Stimulated activated naive B cell treated with anti-CD40 and anti-IgM and Interleukin-4, amounts not matched to agents 10 μg/mL and 1 μg/mL and 100 μg/mL, for 72 hours (primary cell): ENCODE data around the gene ACTL7A.

ENCODE experiments used
- ATAC-seq, 2 donors: fragments of 150-1000 bp; cut with Tn5 transposase; replicated peaks; 2 replicates each; pipeline ENCODE4 v1.10.0; 2021; ENCODE audit warnings: moderate library complexity in 1 of 2
- DNase-seq: peaks from one replicate; pipeline ENCODE4 v3.0.0; 2021
- H3K27ac Mint-ChIP-seq: one replicate; pipeline ENCODE4 v1.8.0; 2022; ENCODE audit warnings: mild to moderate bottlenecking, mixed read lengths
- H3K27me3 Mint-ChIP-seq, 2 donors: one replicate each; pipeline ENCODE4 v1.8.0; 2022; ENCODE audit warnings: mixed read lengths in 2 of 2
- H3K36me3 Mint-ChIP-seq, 2 donors: one replicate each; pipeline ENCODE4 v1.8.0; 2022; ENCODE audit warnings: mixed read lengths in 2 of 2, mild to moderate bottlenecking in 1 of 2
- H3K4me1 Mint-ChIP-seq, 2 donors: one replicate each; pipeline ENCODE4 v1.8.0; 2022; ENCODE audit warnings: mixed read lengths in 2 of 2, mild to moderate bottlenecking in 1 of 2
- H3K4me3 Mint-ChIP-seq, 2 donors: one replicate each; pipeline ENCODE4 v1.8.0; 2022; ENCODE audit warnings: mild to moderate bottlenecking in 2 of 2, mixed read lengths in 2 of 2, moderate library complexity in 1 of 2
- H3K9me3 Mint-ChIP-seq, 2 donors: one replicate each; pipeline ENCODE4 v1.8.0; 2022; ENCODE audit warnings: mixed read lengths in 2 of 2, mild to moderate bottlenecking in 1 of 2

Gene ACTL7A

DNA sequence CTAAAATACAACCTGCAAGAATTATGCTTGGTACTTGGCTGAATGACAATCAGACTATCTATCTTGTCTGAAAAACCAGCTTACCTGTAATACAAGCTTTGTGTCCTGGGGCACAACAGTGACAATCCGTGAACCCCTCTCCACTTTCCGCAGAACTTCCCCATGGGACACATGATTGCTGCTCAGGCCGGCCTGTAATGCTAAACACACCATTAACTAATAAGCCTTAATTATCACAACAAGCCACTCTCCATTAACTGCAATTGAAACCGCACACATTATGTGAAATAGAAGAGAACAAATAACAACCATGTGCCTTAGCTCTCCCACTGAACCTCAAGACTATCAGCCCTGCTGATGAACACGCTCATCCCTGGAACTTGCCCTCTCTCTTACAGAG, 38.1 kb downstream of the ACTL7A start:
- Mint-ChIP-seq H3K36me3 (peaks cover 54 to 56% of the 10 kb centered on the region in 2 donors), H3K4me1 (no peaks in the 10 kb centered on the region)

GRCh38 chr9:108903420-108904103, 41.5 kb downstream of the ACTL7A start:
- H3K27ac Mint-ChIP-seq: no peak overlapping the region
- H3K9me3 Mint-ChIP-seq: no peaks in the 10 kb centered on the region
- no peak for ATAC-seq
- no peaks in the 10 kb centered on the region for H3K27me3 Mint-ChIP-seq
- no peak overlapping the region for H3K4me3 Mint-ChIP-seq
- H3K36me3 Mint-ChIP-seq: peaks cover 50 to 53% of the 10 kb centered on the region in 2 donors
- no peak for DNase-seq
- H3K4me1 Mint-ChIP-seq: no peaks in the 10 kb centered on the region

More for the DNA sequence above, 38.1 kb downstream of the ACTL7A start:
- Mint-ChIP-seq H3K9me3 (no peaks in the 10 kb centered on the region), H3K4me3 (no peak overlapping the region), H3K27ac (no peak overlapping the region), H3K27me3 (no peaks in the 10 kb centered on the region)
- DNase-seq: no peak
- no peak for ATAC-seq

DNA sequence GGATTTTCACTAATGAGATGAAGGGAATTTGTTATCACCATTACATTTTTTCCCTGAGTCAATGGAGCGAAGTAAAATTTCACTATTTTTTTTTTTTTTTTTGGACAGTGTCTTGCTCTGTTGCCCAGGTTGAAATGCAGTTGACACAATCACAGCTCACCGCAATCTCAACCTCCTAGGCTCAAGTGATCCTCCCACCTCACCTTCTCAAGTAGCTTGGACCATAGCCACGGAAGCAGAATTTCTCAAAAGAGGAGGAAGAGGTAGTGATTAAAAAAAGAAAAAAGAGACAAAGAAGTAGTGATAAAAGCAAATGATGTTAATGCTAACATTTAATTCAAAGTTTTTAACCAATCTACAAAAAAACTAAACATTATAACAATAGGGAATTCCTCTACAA, 42.1 kb downstream of the ACTL7A start:
- Mint-ChIP-seq H3K36me3 (peaks cover 50 to 59% of the 10 kb centered on the region in 2 donors), H3K27me3 (no peaks in the 10 kb centered on the region), H3K4me1 (no peaks in the 10 kb centered on the region), H3K4me3 (no peak overlapping the region), H3K27ac (no peak overlapping the region), H3K9me3 (no peaks in the 10 kb centered on the region)
- DNase-seq (no peak), ATAC-seq (no peak)

- DNase-seq (no peak), ATAC-seq (no peak)
- Mint-ChIP-seq H3K27ac (no peak overlapping the region), H3K9me3 (no peaks in the 10 kb centered on the region), H3K27me3 (no peaks in the 10 kb centered on the region), H3K36me3 (peaks cover 50 to 62% of the 10 kb centered on the region in 2 donors), H3K4me1 (no peaks in the 10 kb centered on the region), H3K4me3 (no peak overlapping the region)
Measured at GRCh38 chr9:108905494-108905893, 43.4 kb downstream of the ACTL7A start.

- no peaks in the 10 kb centered on the region for H3K4me1 Mint-ChIP-seq
- H3K36me3 Mint-ChIP-seq: peaks cover 40 to 59% of the 10 kb centered on the region in 2 donors
- no peaks in the 10 kb centered on the region for H3K27me3 Mint-ChIP-seq
- H3K4me3 Mint-ChIP-seq: no peak overlapping the region
- DNase-seq: no peak
- H3K27ac Mint-ChIP-seq: no peak overlapping the region
- H3K9me3 Mint-ChIP-seq: no peaks in the 10 kb centered on the region
- no peak for ATAC-seq
Measured at GRCh38 chr9:108910402-108910801, 48.3 kb downstream of the ACTL7A start.

GRCh38 chr9:108910914-108911313, 48.8 kb downstream of the ACTL7A start:
- H3K27ac Mint-ChIP-seq: no peak overlapping the region
- DNase-seq (no peak), ATAC-seq (no peak)
- no peaks in the 10 kb centered on the region for H3K27me3 Mint-ChIP-seq
- H3K4me1 Mint-ChIP-seq: no peaks in the 10 kb centered on the region
- H3K9me3 Mint-ChIP-seq: no peaks in the 10 kb centered on the region
- peaks cover 42 to 63% of the 10 kb centered on the region in 2 donors for H3K36me3 Mint-ChIP-seq
- H3K4me3 Mint-ChIP-seq: no peak overlapping the region

DNA sequence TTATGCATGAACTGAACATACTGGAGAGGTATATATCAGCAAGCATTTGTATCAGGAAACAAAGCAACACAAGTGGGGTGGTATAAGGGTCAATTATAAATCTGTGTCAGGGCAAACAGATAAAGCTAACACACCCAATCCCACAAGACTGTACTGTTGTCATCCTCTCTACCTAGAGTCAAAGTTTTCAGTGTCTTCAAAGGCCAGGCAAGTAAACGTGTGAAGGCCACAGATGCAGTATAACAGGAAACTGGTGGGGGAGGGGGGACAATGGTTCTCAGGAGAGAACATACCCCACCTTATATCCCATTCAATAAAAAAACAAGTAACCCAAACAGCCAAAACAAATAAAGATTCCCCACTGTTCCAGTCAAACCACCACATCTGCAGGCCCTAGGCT, 49.8 kb downstream of the ACTL7A start:
- H3K4me1 Mint-ChIP-seq: no peaks in the 10 kb centered on the region
- no peak for DNase-seq
- no peaks in the 10 kb centered on the region for H3K9me3 Mint-ChIP-seq
- peaks cover 38 to 61% of the 10 kb centered on the region in 2 donors for H3K36me3 Mint-ChIP-seq
- no peak overlapping the region for H3K4me3 Mint-ChIP-seq
- no peaks in the 10 kb centered on the region for H3K27me3 Mint-ChIP-seq
- no peak for ATAC-seq
- H3K27ac Mint-ChIP-seq: no peak overlapping the region
